ENCODE results near the gene TNS1.
A peak's percentile ranks its signal among the peaks of the same experiment; 100 is the strongest.

The TNS1 gene

DNA sequence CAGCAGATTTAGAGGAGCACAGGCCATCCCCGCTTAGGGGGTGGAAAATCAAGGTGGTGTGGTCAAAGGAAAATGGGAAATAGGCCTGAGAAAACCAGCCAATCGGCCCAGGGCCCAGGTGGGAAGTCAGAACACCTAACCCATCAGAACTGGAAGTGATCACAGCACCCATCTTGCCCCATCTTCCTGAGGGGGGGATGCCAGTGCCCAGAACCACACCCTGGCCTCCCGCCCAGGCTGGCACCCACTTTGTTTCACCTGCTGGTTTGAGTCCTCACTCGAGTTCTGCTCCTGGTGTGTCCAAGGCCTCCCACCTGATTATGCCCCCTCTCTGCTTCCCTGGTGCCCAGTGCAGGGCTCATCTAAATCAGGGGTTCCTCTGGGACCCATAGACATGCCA is 174.5 kb downstream of the TNS1 start:
- no peak for DNase-seq (ENCODE audit: low read depth, low spot score)
- H3K27ac ChIP-seq, result no peak overlapping the region

GRCh38 chr2:217827430-217828201 is 175.2 kb downstream of the TNS1 start:
- DNase-seq (ENCODE audit: low read depth, low spot score), result no peak
- no peak overlapping the region for H3K27ac ChIP-seq

DNA sequence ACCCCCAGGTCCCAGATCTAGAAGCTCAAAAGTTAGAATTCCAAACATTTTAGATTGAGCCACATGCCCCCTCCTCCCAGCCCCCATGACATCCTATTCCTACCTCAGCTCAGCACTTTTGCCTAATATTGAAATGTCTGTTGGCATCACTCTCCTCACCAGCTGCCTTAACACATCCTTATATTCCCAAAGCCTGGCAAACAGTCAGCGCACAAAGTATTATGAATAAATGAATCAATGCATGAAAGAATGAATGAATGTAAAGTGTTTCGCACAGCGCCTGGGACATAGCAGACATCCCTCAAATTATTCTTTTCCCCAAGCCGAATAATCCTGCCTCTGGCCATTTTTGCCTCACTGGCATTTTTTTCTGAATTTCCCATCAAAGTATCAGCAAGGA is 175.8 kb downstream of the TNS1 start:
- no peak overlapping the region for H3K27ac ChIP-seq
- DNase-seq (ENCODE audit: low read depth, low spot score), result no peak

- H3K27ac ChIP-seq, result no peak overlapping the region
- DNase-seq (ENCODE audit: low read depth, low spot score), result no peak
Measured at GRCh38 chr2:217826520-217826919, 176.3 kb downstream of the TNS1 start.

- no peak overlapping the region for H3K27ac ChIP-seq
- DNase-seq (ENCODE audit: low read depth, low spot score), result no peak
Measured at GRCh38 chr2:217825469-217826235, 177.1 kb downstream of the TNS1 start.

GRCh38 chr2:217824223-217824622 is 178.6 kb downstream of the TNS1 start:
- DNase-seq (ENCODE audit: low read depth, low spot score), result no peak
- H3K27ac ChIP-seq, result no peak overlapping the region

DNA sequence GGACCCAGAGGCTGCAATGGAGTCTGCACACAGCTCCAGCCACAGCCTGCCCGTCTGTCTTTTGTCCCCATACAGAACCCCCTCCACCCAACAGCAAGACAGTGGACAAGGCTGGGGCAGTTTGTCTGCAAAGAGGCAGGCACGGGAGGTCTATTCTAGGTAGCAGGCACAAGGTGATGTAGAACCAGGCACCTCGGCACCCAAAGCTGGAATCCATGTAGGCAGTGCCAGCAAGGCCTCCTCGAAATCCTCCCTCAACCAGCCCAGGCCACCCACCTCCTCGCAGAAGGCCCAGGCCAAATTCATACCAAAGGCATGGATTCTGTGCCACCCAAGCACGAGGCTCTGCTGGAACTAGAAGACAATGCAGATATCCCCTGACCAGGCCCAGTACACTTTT is 179.2 kb downstream of the TNS1 start:
- no peak for DNase-seq (ENCODE audit: low read depth, low spot score)
- no peak overlapping the region for H3K27ac ChIP-seq

DNA sequence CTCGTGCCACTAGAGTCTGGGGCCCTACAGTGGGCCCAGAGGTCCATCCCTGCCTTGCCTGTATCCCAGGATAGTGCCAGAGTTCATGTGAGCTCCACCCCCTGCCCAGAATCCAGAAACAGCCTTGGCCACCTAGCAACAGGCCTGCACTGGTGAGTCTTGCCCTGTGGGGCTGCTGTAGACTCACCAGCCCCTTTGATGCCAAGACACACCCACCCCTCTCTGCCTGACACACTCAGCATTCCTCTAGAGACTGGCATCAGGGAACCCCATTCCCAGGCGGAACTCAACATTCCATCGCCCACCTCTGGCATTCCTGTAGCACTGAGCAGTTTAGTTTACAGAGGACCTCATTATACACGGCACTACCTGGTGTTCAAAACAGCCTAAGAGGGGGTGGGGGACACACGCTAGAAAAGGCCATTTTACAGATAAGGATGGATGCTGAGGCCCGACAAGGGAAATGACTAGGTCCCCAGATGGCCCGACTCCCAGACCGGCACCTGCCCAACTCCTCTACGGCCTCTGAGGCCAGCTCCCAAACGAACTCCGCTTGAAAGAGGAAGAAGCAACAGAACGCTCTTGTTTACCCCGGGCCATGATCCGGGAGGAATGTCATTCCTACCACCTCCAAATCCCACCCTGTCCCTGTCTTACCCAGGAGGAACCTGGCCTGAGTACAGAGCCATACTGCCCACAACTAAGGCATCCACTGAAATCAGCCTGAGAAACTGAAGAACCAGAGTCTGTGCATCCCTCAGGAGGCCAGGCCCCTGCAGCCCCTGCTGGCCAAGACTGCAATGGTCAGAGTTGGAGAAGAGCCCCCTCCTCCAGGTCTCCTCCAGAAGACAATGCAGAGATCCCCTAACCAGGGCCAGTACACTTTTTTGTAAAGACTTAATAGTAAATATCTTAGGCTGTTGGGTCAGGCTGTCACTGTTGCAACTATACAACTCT is 180.2 kb downstream of the TNS1 start:
- H3K27ac ChIP-seq, result no peak overlapping the region
- peak; percentile 41 for DNase-seq (ENCODE audit: low read depth, low spot score)

GRCh38 chr2:217821536-217822147 is 181.2 kb downstream of the TNS1 start:
- DNase-seq (ENCODE audit: low read depth, low spot score), result no peak
- H3K27ac ChIP-seq, result no peak overlapping the region

DNA sequence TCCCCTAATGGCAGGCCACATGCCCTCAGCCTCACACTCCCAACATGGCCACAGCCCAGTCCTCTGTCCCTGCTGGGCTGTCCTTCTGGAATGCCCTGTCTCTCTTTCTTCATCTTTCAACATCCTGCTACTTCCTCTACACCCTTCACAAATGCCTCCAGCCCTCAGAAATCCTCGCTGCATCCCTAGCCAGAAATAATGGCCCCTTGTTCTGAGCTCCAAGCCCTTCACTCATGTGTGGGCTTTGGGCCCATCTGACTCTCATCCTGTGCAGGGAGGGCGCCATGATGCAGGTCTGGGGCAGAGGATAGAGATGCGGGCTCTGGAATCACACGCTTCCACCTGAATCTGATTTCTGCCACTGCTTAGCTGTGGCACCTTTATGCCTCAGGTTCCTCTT is 181.9 kb downstream of the TNS1 start:
- no peak for DNase-seq (ENCODE audit: low read depth, low spot score)
- H3K27ac ChIP-seq, result no peak overlapping the region

- no peak overlapping the region for H3K27ac ChIP-seq
Measured at GRCh38 chr2:217820091-217820819, 182.5 kb downstream of the TNS1 start.

DNA sequence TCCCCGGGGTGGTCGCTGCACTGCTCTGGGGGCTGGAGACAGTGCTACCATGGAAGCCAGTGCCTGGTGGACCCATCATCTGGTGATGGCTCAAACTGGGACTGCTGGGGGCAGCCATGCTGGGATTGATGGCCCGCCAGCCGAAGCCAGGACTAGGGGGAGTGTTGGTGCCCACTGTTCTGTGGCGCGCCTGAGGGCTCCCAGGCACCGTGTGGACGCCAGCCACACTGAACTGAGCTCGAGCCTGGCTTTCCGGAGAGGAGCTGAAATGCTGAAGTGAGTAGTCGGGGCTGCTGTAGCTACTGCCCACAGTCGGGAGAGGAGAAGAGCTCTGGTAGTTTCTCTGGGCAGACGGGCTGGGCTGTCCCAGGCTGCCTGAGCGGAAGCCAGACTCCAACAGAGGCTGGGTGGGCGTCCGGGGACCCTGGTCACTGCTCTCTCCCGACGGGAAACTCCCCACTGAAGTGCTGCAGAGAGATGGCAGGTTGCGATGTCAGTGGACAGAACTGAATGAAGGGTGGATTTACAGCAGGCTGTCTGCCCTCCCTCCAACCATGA is 184.4 kb downstream of the TNS1 start:
- DNase-seq (ENCODE audit: low read depth, low spot score), result no peak
- no peak overlapping the region for H3K27ac ChIP-seq

More at GRCh38 chr2:217820091-217820819, 182.5 kb downstream of the TNS1 start:
- no peak for DNase-seq (ENCODE audit: low read depth, low spot score)

GRCh38 chr2:217817466-217818292 is 185.1 kb downstream of the TNS1 start:
- H3K27ac ChIP-seq, result no peak overlapping the region
- no peak for DNase-seq (ENCODE audit: low read depth, low spot score)

DNA sequence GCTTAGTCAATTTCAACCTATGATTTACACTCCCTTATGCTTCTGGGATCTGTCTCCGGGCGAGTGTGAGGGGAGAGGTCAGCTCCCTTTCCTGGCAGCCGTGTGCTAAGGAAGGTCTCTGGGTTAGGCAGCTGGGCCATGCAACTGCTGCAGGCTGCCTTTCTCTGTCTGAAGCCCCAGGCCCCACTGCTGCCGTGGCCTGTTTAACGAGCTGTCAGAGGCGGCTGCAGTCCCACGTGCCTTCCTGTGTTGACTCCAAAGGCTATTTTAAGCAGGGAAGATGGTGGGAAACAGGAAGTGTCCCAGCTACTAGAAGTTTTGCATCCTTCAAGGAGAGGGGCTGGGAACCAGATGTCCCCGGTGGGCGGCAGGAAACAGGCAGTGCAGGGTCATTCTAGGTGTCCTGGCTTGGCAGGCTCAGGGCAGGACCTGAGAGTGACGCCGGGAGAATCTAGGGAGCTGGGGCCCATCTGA is 186.4 kb downstream of the TNS1 start:
- DNase-seq (ENCODE audit: low read depth, low spot score), result no peak
- H3K27ac ChIP-seq, result no peak overlapping the region

DNA sequence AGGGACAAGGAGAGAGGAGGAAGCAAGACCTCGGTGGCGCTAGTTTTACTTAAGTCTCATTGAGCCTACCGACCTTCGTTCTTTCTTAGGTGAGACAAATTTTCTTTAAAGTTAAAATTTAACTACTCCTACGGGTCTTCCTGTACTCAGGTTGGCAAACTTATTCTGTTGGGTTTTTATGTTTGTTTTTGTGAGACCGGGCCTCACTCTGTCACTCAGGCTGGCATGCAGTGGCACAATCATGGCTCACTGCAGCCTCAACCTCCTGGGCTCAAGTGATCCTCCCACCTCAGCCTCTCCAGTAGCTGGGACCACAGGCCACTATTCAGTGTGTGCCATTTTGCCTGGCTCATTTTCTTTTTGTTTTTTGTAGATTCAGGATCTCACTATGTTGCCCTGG is 189.0 kb downstream of the TNS1 start:
- no peak overlapping the region for H3K27ac ChIP-seq
- no peak for DNase-seq (ENCODE audit: low read depth, low spot score)

- no peak overlapping the region for H3K27ac ChIP-seq
- DNase-seq (ENCODE audit: low read depth, low spot score), result no peak
Measured at GRCh38 chr2:217812170-217812569, 190.6 kb downstream of the TNS1 start.

GRCh38 chr2:217810260-217810659 is 192.5 kb downstream of the TNS1 start:
- no peak for DNase-seq (ENCODE audit: low read depth, low spot score)
- no peak overlapping the region for H3K27ac ChIP-seq

DNA sequence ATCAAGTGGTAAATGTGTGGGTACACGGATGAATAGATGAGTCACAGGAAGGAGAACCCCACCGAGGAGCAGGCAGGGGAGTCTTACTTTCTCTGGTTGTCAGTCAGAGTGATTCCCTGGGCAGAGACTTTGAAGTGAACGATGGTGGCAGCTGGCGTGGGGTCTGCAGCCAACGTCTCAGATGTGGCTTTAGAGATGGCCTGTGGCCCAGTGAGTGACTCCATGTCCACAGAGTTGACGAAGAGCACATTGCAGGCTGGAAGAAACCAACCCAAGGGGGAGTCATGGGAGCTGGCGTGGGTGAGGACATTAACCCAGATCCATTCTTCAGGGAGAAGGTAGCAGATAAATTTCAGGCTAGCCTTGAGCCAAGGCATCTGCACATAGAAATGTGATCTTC is 193.1 kb downstream of the TNS1 start:
- H3K27ac ChIP-seq, result no peak overlapping the region
- DNase-seq (ENCODE audit: low read depth, low spot score), result no peak
